Mucosa of descending colon (tissue), 3 donors: Measurements from ENCODE around the gene DNAH7. TPM values are rescaled to one million over a fixed set of nuclear protein-coding genes. Genes with fewer than 3 reads are reported as not detected.

Experiments used
- ATAC-seq: fragments of 200-7000 bp; cut with Tn5 transposase; one replicate; pipeline ENCODE4 v1.9.1; 2020; ENCODE audit warnings: mild to moderate bottlenecking, moderate library complexity
- DNase-seq, 3 donors: peaks; one replicate each; pipeline ENCODE4 v3.0.0-alpha.2; 2020
- H3K36me3 ChIP-seq: fragments of 200-600 bp; one replicate; pipeline ENCODE4 v1.8.0; 2021; ENCODE audit warnings: low read depth, mild to moderate bottlenecking
- H3K4me1 ChIP-seq: fragments of 200-600 bp; one replicate; pipeline ENCODE4 v1.8.0; 2021; ENCODE audit warnings: low read depth, mild to moderate bottlenecking
- H3K4me3 ChIP-seq: fragments of 200-600 bp; one replicate; pipeline ENCODE4 v1.8.0; 2021; ENCODE audit warnings: mild to moderate bottlenecking
- H3K9me3 ChIP-seq: fragments of 200-600 bp; one replicate; pipeline ENCODE4 v1.8.0; 2021; ENCODE audit warnings: mild to moderate bottlenecking
- CTCF ChIP-seq: fragments of 200-600 bp; IDR thresholded peaks from one replicate; pipeline ENCODE4 v1.8.0; 2022; ENCODE audit warnings: antibody characterized with exemption, mild to moderate bottlenecking
- intact Hi-C, 2 donors: fragments of 100-400 bp; cut with DNase I in 1 of 2; cut with micrococcal nuclease in 1 of 2; formaldehyde crosslinking; loops; one replicate each; pipeline versions ENCODE4 v1.11.0 to v1.11.1; 2022; cut with DNase I, micrococcal nuclease
- total RNA-seq, 3 donors: library from RNA; stranded (reverse); fragmentation: NEBNext Ultra II Directional in 2 of 3; extraction: Animal tissue kit (Norgen Biotek cat#: 25700) in 2 of 3; gene quantifications; one replicate each; pipeline versions ENCODE4 v1.2.1 to v1.2.4, GENCODE V29; 2021 to 2023
- donor health status: DM: no; HTN: no; CAD: no; lungs with moderate emphysema.
- donor health status: DM: no; HTN: no; CAD: no.
- donor health status: DM: no; HTN: yes; CAD: no.

Gene DNAH7
- total RNA-seq, 3 donors from 2014 or later: 3.0 to 9.3 (median 5.5) TPM

DNA sequence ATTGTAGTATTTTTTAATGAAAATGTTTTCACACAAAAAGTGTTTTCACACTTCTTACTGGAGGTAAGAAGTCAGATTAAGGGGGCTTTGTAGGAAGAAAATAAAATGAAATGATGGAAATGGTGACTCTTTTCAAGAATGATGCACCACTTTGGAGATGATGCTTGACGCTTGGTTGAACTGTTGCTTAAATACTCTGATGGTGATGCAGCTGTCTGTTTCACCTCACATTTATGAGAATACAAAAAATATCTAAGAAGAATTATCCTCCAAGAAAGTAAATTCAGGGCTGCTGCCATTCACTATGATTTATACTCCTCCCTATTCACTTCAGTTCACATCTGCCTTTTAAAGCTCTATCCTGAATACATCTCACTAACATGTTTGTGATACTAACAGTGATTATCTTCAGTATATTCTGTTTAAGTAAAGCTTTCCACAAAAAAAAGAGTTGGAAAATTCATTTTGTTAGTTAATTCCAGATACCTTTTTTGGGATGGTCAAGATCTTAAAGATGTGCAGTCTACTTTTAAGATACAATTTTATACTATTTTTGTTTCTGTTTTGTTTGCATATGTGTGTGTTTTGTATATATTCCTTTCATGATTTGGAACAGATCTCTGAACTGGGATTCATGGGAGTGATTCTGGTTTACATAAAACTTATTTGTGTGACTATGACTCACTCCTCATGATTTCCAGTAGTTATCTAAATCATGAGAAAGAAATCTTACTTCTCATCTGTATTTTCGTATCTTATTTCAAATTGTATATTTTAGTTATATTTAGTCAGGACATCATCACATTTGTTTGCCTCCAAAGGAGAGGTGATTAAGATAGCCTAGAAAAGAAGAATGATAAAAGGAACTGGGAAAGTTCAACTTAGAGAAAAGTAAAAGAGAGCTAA, 358.5 kb downstream of the DNAH7 start:
- Histone ChIP-seq H3K4me1 (no peaks in the 10 kb centered on the region), H3K4me3 (no peak overlapping the region), H3K9me3 (no peaks in the 10 kb centered on the region), H3K36me3 (no peaks in the 10 kb centered on the region)
- ATAC-seq (no peak), DNase-seq (no peak)
- TF ChIP-seq CTCF: no peak
- intact Hi-C loops: no loop called here

DNA sequence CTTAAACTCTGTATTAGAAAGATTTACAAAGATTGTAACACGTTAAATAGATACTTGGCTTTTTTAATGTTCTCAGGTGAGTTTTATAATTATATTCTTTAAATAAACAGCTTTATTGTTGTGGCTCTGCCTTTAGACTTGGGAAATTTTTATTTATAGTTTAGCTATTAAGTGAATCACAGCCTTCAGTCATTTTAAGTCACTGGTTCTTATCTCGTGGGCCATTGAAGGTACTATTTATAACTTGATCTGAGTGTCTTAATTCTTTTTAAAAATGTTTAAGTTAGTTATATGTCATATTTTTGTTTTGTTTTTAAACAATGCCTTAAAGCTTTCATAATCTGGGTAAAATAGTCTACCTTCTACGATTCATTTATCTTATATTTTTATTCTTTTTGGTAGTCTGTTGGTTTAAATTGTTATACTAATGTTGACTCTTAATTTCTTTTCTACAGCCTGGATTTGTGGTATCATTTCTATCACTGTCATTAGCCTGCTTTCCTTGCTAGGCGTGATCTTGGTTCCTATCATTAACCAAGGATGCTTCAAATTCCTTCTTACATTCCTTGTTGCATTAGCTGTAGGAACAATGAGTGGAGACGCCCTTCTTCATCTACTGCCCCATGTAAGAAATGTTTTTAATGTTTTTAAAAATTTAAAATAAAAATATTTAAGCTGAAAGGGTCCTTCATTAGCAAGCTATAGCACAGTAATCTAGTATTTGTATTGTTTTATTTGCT, 362.3 kb downstream of the DNAH7 start:
- no peak for ATAC-seq
- Histone ChIP-seq H3K4me3 (no peak overlapping the region), H3K36me3 (no peaks in the 10 kb centered on the region), H3K4me1 (no peaks in the 10 kb centered on the region), H3K9me3 (no peaks in the 10 kb centered on the region)
- DNase-seq: no peak
- no peak for TF ChIP-seq CTCF
- intact Hi-C loops: no loop called here

- Histone ChIP-seq H3K36me3 (no peaks in the 10 kb centered on the region), H3K4me1 (no peaks in the 10 kb centered on the region), H3K4me3 (no peak overlapping the region), H3K9me3 (peaks cover 16% of the 10 kb centered on the region)
- no peak for TF ChIP-seq CTCF
- DNase-seq (no peak), ATAC-seq (no peak)
- intact Hi-C loops: no loop called here
Measured at GRCh38 chr2:195700480-195700879, 368.2 kb downstream of the DNAH7 start.

- intact Hi-C loops: no loop called here
- TF ChIP-seq CTCF: no peak
- Histone ChIP-seq H3K9me3 (peaks cover 16% of the 10 kb centered on the region), H3K4me3 (no peak overlapping the region), H3K4me1 (no peaks in the 10 kb centered on the region), H3K36me3 (no peaks in the 10 kb centered on the region)
- ATAC-seq (no peak), DNase-seq (no peak)
Measured at GRCh38 chr2:195697681-195698220, 370.9 kb downstream of the DNAH7 start.

GRCh38 chr2:195696012-195696411, 372.6 kb downstream of the DNAH7 start:
- TF ChIP-seq CTCF: no peak
- peaks cover 16% of the 10 kb centered on the region for H3K9me3 ChIP-seq
- H3K4me1 ChIP-seq: no peaks in the 10 kb centered on the region
- H3K4me3 ChIP-seq: no peak overlapping the region
- ATAC-seq (no peak), DNase-seq (no peak)
- intact Hi-C loops: no loop called here
- H3K36me3 ChIP-seq: no peaks in the 10 kb centered on the region
